H9 (cell line): ENCODE data around the gene SLC14A1. TPM values are rescaled to one million over a fixed set of nuclear protein-coding genes. Genes with fewer than 3 reads are reported as not detected.

Source experiments
- DNase-seq: peaks from one replicate; pipeline ENCODE4 v3.0.0-alpha.2; 2017
- H2AFZ ChIP-seq: one replicate; pipeline ENCODE4 v1.6.1; 2013; ENCODE audit warnings: mild to moderate bottlenecking, low read length, control low read depth, moderate library complexity
- H2AK5ac ChIP-seq: 2 replicates; pipeline ENCODE4 v1.6.1; 2013; ENCODE audit warnings: low read length, control low read depth, mixed read lengths; ENCODE audit not compliant: insufficient read length
- H2BK120ac ChIP-seq: one replicate; pipeline ENCODE4 v1.6.1; 2013; ENCODE audit warnings: low read depth, mild to moderate bottlenecking, low read length, control low read depth, inconsistent platforms; ENCODE audit not compliant: poor library complexity, severe bottlenecking
- H2BK12ac ChIP-seq: 2 replicates; pipeline ENCODE4 v1.6.1; 2013; ENCODE audit warnings: low read length, control low read depth, mixed read lengths, low read depth; ENCODE audit not compliant: insufficient read length
- H2BK15ac ChIP-seq: 2 replicates; pipeline ENCODE4 v1.6.1; 2013; ENCODE audit warnings: low read depth, low read length, control low read depth
- H2BK20ac ChIP-seq: one replicate; pipeline ENCODE4 v1.6.1; 2013; ENCODE audit warnings: low read depth, mild to moderate bottlenecking, low read length, control low read depth, inconsistent platforms; ENCODE audit not compliant: poor library complexity, severe bottlenecking
- H2BK5ac ChIP-seq: 2 replicates; pipeline ENCODE4 v1.6.1; 2013; ENCODE audit warnings: low read length, control low read depth, mixed read lengths; ENCODE audit not compliant: insufficient read length
- H3K14ac ChIP-seq: 2 replicates; pipeline ENCODE4 v1.6.1; 2013; ENCODE audit warnings: low read length, control low read depth; ENCODE audit not compliant: insufficient read depth
- H3K18ac ChIP-seq: 2 replicates; pipeline ENCODE4 v1.6.1; 2013; ENCODE audit warnings: low read depth, mild to moderate bottlenecking, mixed read lengths, low read length, control low read depth; ENCODE audit not compliant: insufficient read length
- H3K23ac ChIP-seq: 2 replicates; pipeline ENCODE4 v1.6.1; 2013; ENCODE audit warnings: low read length, control low read depth, mixed read lengths, low read depth; ENCODE audit not compliant: insufficient read length
- H3K23me2 ChIP-seq: 2 replicates; pipeline ENCODE4 v1.6.1; 2013; ENCODE audit warnings: low read depth, mild to moderate bottlenecking, mixed read lengths, low read length, control low read depth; ENCODE audit not compliant: insufficient read length, poor library complexity, severe bottlenecking
- H3K27ac ChIP-seq: 2 replicates; pipeline ENCODE4 v1.5.1; 2013; ENCODE audit warnings: low read length, control low read depth, mixed read lengths, low read depth; ENCODE audit not compliant: insufficient read length
- H3K27me3 ChIP-seq: 2 replicates; pipeline ENCODE4 v1.6.1; 2013; ENCODE audit warnings: low read length, control low read depth, inconsistent platforms; ENCODE audit not compliant: insufficient read depth
- H3K4ac ChIP-seq: 2 replicates; pipeline ENCODE4 v1.6.1; 2013; ENCODE audit warnings: low read depth, mild to moderate bottlenecking, control low read depth, inconsistent platforms, low read length, moderate library complexity
- H3K4me1 ChIP-seq: 2 replicates; pipeline ENCODE4 v1.6.1; 2013; ENCODE audit warnings: low read length, control low read depth, inconsistent platforms; ENCODE audit not compliant: insufficient read depth
- H3K4me2 ChIP-seq: 2 replicates; pipeline ENCODE4 v1.6.1; 2013; ENCODE audit warnings: low read length, control low read depth, mixed read lengths; ENCODE audit not compliant: insufficient read length, insufficient read depth
- H3K56ac ChIP-seq: 2 replicates; pipeline ENCODE4 v1.6.1; 2013; ENCODE audit warnings: low read depth, mild to moderate bottlenecking, mixed read lengths, low read length, control low read depth; ENCODE audit not compliant: insufficient read length
- H3K79me1 ChIP-seq: 2 replicates; pipeline ENCODE4 v1.6.1; 2013; ENCODE audit warnings: low read depth, mild to moderate bottlenecking, moderate library complexity, low read length, control low read depth, inconsistent platforms; ENCODE audit not compliant: insufficient read depth, poor library complexity, severe bottlenecking
- H3K79me2 ChIP-seq: 2 replicates; pipeline ENCODE4 v1.6.1; 2013; ENCODE audit warnings: low read length, control low read depth, inconsistent platforms; ENCODE audit not compliant: insufficient read depth
- H3K9ac ChIP-seq: 2 replicates; pipeline ENCODE4 v1.6.1; 2013; ENCODE audit warnings: low read length, control low read depth, mixed read lengths; ENCODE audit not compliant: insufficient read length; ENCODE audit errors: extremely low read depth
- H3K9me3 ChIP-seq: one replicate; pipeline ENCODE4 v1.6.1; 2013; ENCODE audit warnings: low read depth, low read length, inconsistent platforms; ENCODE audit not compliant: control insufficient read depth
- H3T11ph ChIP-seq: one replicate; pipeline ENCODE4 v1.6.1; 2013; ENCODE audit warnings: mild to moderate bottlenecking, low read length, control low read depth, inconsistent platforms
- H4K20me1 ChIP-seq: one replicate; pipeline ENCODE4 v1.6.1; 2013; ENCODE audit not compliant: control insufficient read depth, insufficient read length, insufficient read depth
- H4K5ac ChIP-seq: 2 replicates; pipeline ENCODE4 v1.6.1; 2013; ENCODE audit warnings: low read depth, mild to moderate bottlenecking, mixed read lengths, low read length, control low read depth; ENCODE audit not compliant: insufficient read length
- H4K8ac ChIP-seq: replicated peaks from 2 replicates; pipeline ENCODE4 v1.6.1; 2013; ENCODE audit warnings: low read length, control low read depth, mixed read lengths, low read depth; ENCODE audit not compliant: insufficient read length
- H4K91ac ChIP-seq: 2 replicates; pipeline ENCODE4 v1.6.1; 2013; ENCODE audit warnings: low read depth, mild to moderate bottlenecking, moderate library complexity, mixed read lengths, low read length, control low read depth; ENCODE audit not compliant: insufficient read length
- H3K27ac Mint-ChIP-seq, 3 experiments: 2 replicates in 2 of 3; 3 replicates in 1 of 3; pipeline ENCODE4 v1.8.0; 2020 to 2021; ENCODE audit warnings: mixed read lengths in 3 of 3, mild to moderate bottlenecking in 1 of 3, moderate library complexity in 1 of 3
- H3K27me3 Mint-ChIP-seq: 2 replicates; pipeline ENCODE4 v1.8.0; 2021; ENCODE audit warnings: low read depth, mild to moderate bottlenecking, moderate library complexity, mixed read lengths
- H3K36me3 Mint-ChIP-seq, 3 experiments: 2 replicates in 2 of 3; 3 replicates in 1 of 3; pipeline ENCODE4 v1.8.0; 2020 to 2021; ENCODE audit warnings: low read depth in 3 of 3, mixed read lengths in 3 of 3; ENCODE audit not compliant: insufficient read depth in 1 of 3
- H3K4me1 Mint-ChIP-seq, 2 experiments: 2 replicates each; pipeline ENCODE4 v1.8.0; 2020; ENCODE audit warnings: mixed read lengths in 2 of 2
- H3K4me3 Mint-ChIP-seq, 2 experiments: 2 replicates in 1 of 2; 3 replicates in 1 of 2; pipeline ENCODE4 v1.8.0; 2020 to 2021; ENCODE audit warnings: mild to moderate bottlenecking in 2 of 2, mixed read lengths in 2 of 2, moderate library complexity in 1 of 2
- H3K9me3 Mint-ChIP-seq, 2 experiments: 2 replicates in 1 of 2; 3 replicates in 1 of 2; pipeline ENCODE4 v1.8.0; 2020; ENCODE audit warnings: mild to moderate bottlenecking in 2 of 2, mixed read lengths in 2 of 2, moderate library complexity in 1 of 2
- WGBS: extraction: QIAGEN DNeasy Blood & Tissue Kit; methylation state at CpG from one replicate; pipeline ENCODE4 v1.1.7; 2013; ENCODE audit warnings: missing lambda C conversion rate, low lambda C conversion rate, mixed read lengths; ENCODE audit not compliant: insufficient read length; ENCODE audit errors: extremely low coverage; 5-methylcytosine and 5-hydroxymethylcytosine counted together
- total RNA-seq: library from RNA; stranded (reverse); gene quantifications from 2 replicates; pipeline ENCODE4 v1.2.1, GENCODE V29; 2021
- TF ChIP-seq, protein P1 (sequence below): fragments of 200-600 bp; sonication (generic); conservative IDR thresholded peaks from 3 replicates; pipeline ENCODE4 v1.8.0; 2021; ENCODE audit warnings: antibody characterized with exemption, mild to moderate bottlenecking

Gene SLC14A1
- total RNA-seq, 1 experiment from 2014 or later, result not detected

DNA sequence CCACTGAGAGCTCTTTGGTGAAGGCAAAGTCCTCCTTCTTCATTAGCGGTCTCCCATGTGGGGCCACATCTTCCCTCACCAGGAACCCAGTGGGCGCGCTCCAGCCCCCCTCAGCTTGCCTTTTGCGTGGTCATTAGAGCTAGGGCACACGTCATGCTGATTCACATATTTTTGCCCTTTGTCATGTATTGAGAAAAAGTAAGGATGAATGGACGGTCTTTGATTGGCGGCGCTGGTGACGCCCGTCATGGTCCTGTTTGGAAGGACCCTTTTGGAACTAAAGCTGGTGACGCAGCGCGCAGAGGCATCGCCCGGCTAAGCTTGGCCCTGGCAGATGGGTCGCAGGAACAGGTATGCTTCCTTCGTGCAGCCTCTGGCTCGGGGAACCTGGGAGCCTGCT, 3.1 kb downstream of the SLC14A1 start:
- no peak overlapping the region for H4K91ac ChIP-seq
- H3K9me3 ChIP-seq, result no peaks in the 10 kb centered on the region
- no peak overlapping the region for H3K9ac ChIP-seq
- H3K56ac ChIP-seq, result no peak overlapping the region
- H4K20me1 ChIP-seq, result no peaks in the 10 kb centered on the region
- H3T11ph ChIP-seq, result no peak overlapping the region
- no CpG with 5 or more reads among the region's 18 CpGs for WGBS
- Mint-ChIP-seq H3K9me3 (no peaks in the 10 kb centered on the region), H3K27me3 (0 out of 2 replicates have a peak, but pooled peaks cover 2% of the 10 kb centered on the region), H3K4me3 (no peak overlapping the region), H3K36me3 (no peaks in the 10 kb centered on the region), H3K4me1 (peaks cover 13 to 17% of the 10 kb centered on the region in 2 experiments), H3K27ac (no peak overlapping the region; a peak in 1 of 7 replicates)
- no peak overlapping the region for H2AK5ac ChIP-seq
- H4K5ac ChIP-seq, result no peak overlapping the region
- no peak for DNase-seq
- H2BK120ac ChIP-seq, result no peak overlapping the region
- no peak overlapping the region for H3K18ac ChIP-seq
- H3K4ac ChIP-seq, result no peak overlapping the region
- no peaks in the 10 kb centered on the region for H3K23me2 ChIP-seq
- no peak overlapping the region for H3K27ac ChIP-seq
- no peak overlapping the region for H4K8ac ChIP-seq
- TF ChIP-seq, protein P1, sequence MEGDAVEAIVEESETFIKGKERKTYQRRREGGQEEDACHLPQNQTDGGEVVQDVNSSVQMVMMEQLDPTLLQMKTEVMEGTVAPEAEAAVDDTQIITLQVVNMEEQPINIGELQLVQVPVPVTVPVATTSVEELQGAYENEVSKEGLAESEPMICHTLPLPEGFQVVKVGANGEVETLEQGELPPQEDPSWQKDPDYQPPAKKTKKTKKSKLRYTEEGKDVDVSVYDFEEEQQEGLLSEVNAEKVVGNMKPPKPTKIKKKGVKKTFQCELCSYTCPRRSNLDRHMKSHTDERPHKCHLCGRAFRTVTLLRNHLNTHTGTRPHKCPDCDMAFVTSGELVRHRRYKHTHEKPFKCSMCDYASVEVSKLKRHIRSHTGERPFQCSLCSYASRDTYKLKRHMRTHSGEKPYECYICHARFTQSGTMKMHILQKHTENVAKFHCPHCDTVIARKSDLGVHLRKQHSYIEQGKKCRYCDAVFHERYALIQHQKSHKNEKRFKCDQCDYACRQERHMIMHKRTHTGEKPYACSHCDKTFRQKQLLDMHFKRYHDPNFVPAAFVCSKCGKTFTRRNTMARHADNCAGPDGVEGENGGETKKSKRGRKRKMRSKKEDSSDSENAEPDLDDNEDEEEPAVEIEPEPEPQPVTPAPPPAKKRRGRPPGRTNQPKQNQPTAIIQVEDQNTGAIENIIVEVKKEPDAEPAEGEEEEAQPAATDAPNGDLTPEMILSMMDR, result no peak
- no peak overlapping the region for H3K23ac ChIP-seq
- H3K4me2 ChIP-seq, result no peak overlapping the region
- H2BK5ac ChIP-seq, result no peak overlapping the region
- H2AFZ ChIP-seq, result no peak overlapping the region
- H3K4me1 ChIP-seq, result no peaks in the 10 kb centered on the region
- H3K79me2 ChIP-seq, result no peaks in the 10 kb centered on the region
- no peaks in the 10 kb centered on the region for H3K27me3 ChIP-seq
- no peak overlapping the region for H2BK20ac ChIP-seq
- H3K14ac ChIP-seq, result no peak overlapping the region
- no peaks in the 10 kb centered on the region for H3K79me1 ChIP-seq
- no peak overlapping the region for H2BK12ac ChIP-seq
- H2BK15ac ChIP-seq, result no peak overlapping the region
